Gastrocnemius medialis (tissue), 4 donors: ENCODE results near the gene WIZ. TPM values are rescaled to one million over a fixed set of nuclear protein-coding genes. Genes with fewer than 3 reads are reported as not detected.

Experiments used
- ATAC-seq, 2 donors: fragments of 150-250 bp; one replicate each; pipeline ENCODE4 v1.9.1; 2016
- DNase-seq, 2 donors: peaks; one replicate each; pipeline ENCODE4 v3.0.0-alpha.2; 2019
- H3K27ac ChIP-seq, 4 donors: fragments of 200-600 bp; sonication (generic); 1 replicate in 1 of 4; 2 replicates in 3 of 4; pipeline ENCODE4 v1.5.1; 2016 to 2018; ENCODE audit warnings: mild to moderate bottlenecking in 2 of 4, moderate library complexity in 1 of 4
- H3K27me3 ChIP-seq, 3 donors: fragments of 200-600 bp; sonication (generic) in 2 of 3; 1 replicate in 1 of 3; 2 replicates in 2 of 3; pipeline versions ENCODE4 v1.5.1 to v1.6.0; 2016 to 2019; ENCODE audit warnings: mild to moderate bottlenecking in 1 of 3, moderate library complexity in 1 of 3
- H3K36me3 ChIP-seq, 2 donors: fragments of 200-600 bp; sonication (generic) in 1 of 2; one replicate each; pipeline ENCODE4 v1.5.1; 2017 to 2018
- H3K4me1 ChIP-seq, 2 donors: fragments of 200-600 bp; sonication (generic) in 1 of 2; one replicate each; pipeline ENCODE4 v1.5.1; 2016 to 2017; ENCODE audit warnings: mild to moderate bottlenecking in 2 of 2
- H3K4me3 ChIP-seq, 4 donors: fragments of 200-600 bp; sonication (generic) in 3 of 4; 1 replicate in 1 of 4; 2 replicates in 3 of 4; pipeline ENCODE4 v1.5.1; 2016 to 2019; ENCODE audit warnings: mild to moderate bottlenecking in 2 of 4
- H3K9me3 ChIP-seq, 3 donors: fragments of 200-600 bp; sonication (generic) in 2 of 3; 1 replicate in 1 of 3; 2 replicates in 2 of 3; pipeline ENCODE4 v1.5.1; 2016 to 2019
- CTCF ChIP-seq, 5 experiments: fragments of 450-650 bp in 3 of 5; fragments of 200-600 bp in 2 of 5; sonication (generic) in 2 of 5; IDR thresholded peaks in 4 of 5; conservative IDR thresholded peaks in 1 of 5; 1 replicate in 4 of 5; 2 replicates in 1 of 5; pipeline ENCODE4 v1.5.1; 2016 to 2019; ENCODE audit warnings: antibody characterized with exemption in 5 of 5, mild to moderate bottlenecking in 3 of 5, moderate library complexity in 3 of 5
- POLR2A ChIP-seq, 2 donors: fragments of 450-650 bp; IDR thresholded peaks; one replicate each; pipeline ENCODE4 v1.6.1; 2017; ENCODE audit warnings: antibody characterized with exemption in 2 of 2, mild to moderate bottlenecking in 2 of 2, moderate library complexity in 2 of 2
- in situ Hi-C, 4 donors: fragments of 200-750 bp; cut with MboI; loops; one replicate each; pipeline versions ENCODE4 v1.15.0 to v1.8.0; 2017; ENCODE audit warnings: low sequenced_read_pairs in 4 of 4
- intact Hi-C: fragments of 100-400 bp; cut with DNase I; formaldehyde crosslinking; loops from one replicate; pipeline ENCODE4 v1.15.1; 2023; ENCODE audit warnings: low total_unique reads
- total RNA-seq, 4 donors: library from RNA; depleted of rRNA; stranded (reverse); fragments of >200 nt; gene quantifications; one replicate each; pipeline versions ENCODE4 v1.1.0 to v1.2.3, GENCODE V29; 2016

Gene WIZ
- total RNA-seq, 4 donors from 2014 or later: 28.0 to 40.6 (median 32.5) TPM

GRCh38 chr19:15464394-15465385 lies 14.9 kb upstream of the WIZ start, which contains the start of gene RASAL3:
RASAL3 (minus strand) TSS chr19:15464544; CDS start chr19:15464358, 186 bp downstream.
- in situ Hi-C loops (loop anchor here in 2 of 4 donors (10.0 to 25.0 kb wide), 2 partner anchors 90 to 98 kb away; no protein-coding TSS in a partner anchor), intact Hi-C loops (no loop called here)
- Histone ChIP-seq H3K27me3 (peaks cover 16 to 30% (median 16%) of the 10 kb centered on the region in 3 donors), H3K4me3 (peak within 1 kb of the TSS; percentile 17 to 40 (median 25)), H3K36me3 (no peaks in the 10 kb centered on the region), H3K4me1 (no peaks in the 10 kb centered on the region), H3K27ac (peak within 1 kb of the TSS; percentile 30 to 50 (median 32)), H3K9me3 (no peaks in the 10 kb centered on the region)
- ATAC-seq (no peak), DNase-seq (peak in 1 of 2 donors; percentile 17)
- TF ChIP-seq CTCF (IDR thresholded peaks at IDR 0.05 in 4 of 5, conservative IDR thresholded peaks at IDR 0.05 in 1 of 5) (no peak), POLR2A (IDR thresholded peaks at IDR 0.05) (no peak)

GRCh38 chr19:15463861-15464371 lies 14.2 kb upstream of the WIZ start:
- Histone ChIP-seq H3K4me1 (no peaks in the 10 kb centered on the region), H3K27ac (peak overlapping the region; percentile 30 to 50 (median 32)), H3K27me3 (peaks cover 8 to 25% (median 9%) of the 10 kb centered on the region in 3 donors), H3K4me3 (peak overlapping the region; percentile 17 to 40 (median 25)), H3K9me3 (no peaks in the 10 kb centered on the region), H3K36me3 (no peaks in the 10 kb centered on the region)
- ATAC-seq (no peak), DNase-seq (no peak)
- intact Hi-C loops: no loop called here
- in situ Hi-C loops: loop anchor here in 2 of 4 donors (10.0 to 25.0 kb wide), 2 partner anchors 91 to 98 kb away; no protein-coding TSS in a partner anchor
- TF ChIP-seq POLR2A (IDR thresholded peaks at IDR 0.05) (no peak), CTCF (IDR thresholded peaks at IDR 0.05 in 4 of 5, conservative IDR thresholded peaks at IDR 0.05 in 1 of 5) (no peak)

GRCh38 chr19:15461694-15462093 lies 11.9 kb upstream of the WIZ start:
- no peak for DNase-seq
- peaks cover 13 to 31% (median 23%) of the 10 kb centered on the region in 3 donors for H3K27me3 ChIP-seq
- no peaks in the 10 kb centered on the region for H3K36me3 ChIP-seq
- in situ Hi-C loops: loop anchor here in 2 of 4 donors (10.0 to 25.0 kb wide), 2 partner anchors 93 to 101 kb away; no protein-coding TSS in a partner anchor
- H3K4me1 ChIP-seq: no peaks in the 10 kb centered on the region
- no peak for ATAC-seq
- H3K4me3 ChIP-seq: no peak overlapping the region
- no peak overlapping the region for H3K27ac ChIP-seq
- TF ChIP-seq POLR2A (IDR thresholded peaks at IDR 0.05): no peak
- no peak for TF ChIP-seq CTCF (IDR thresholded peaks at IDR 0.05 in 4 of 5, conservative IDR thresholded peaks at IDR 0.05 in 1 of 5)
- intact Hi-C loops: no loop called here
- H3K9me3 ChIP-seq: no peaks in the 10 kb centered on the region

- no peak for DNase-seq
- no peak for TF ChIP-seq POLR2A (IDR thresholded peaks at IDR 0.05)
- TF ChIP-seq CTCF (IDR thresholded peaks at IDR 0.05 in 4 of 5, conservative IDR thresholded peaks at IDR 0.05 in 1 of 5): no peak
- H3K4me1 ChIP-seq: peaks cover 2% of the 10 kb centered on the region in 2 donors
- in situ Hi-C loops (loop anchor here in 2 of 4 donors (10.0 to 25.0 kb wide), 2 partner anchors 97 to 104 kb away; no protein-coding TSS in a partner anchor), intact Hi-C loops (no loop called here)
- H3K27ac ChIP-seq: no peak overlapping the region
- no peaks in the 10 kb centered on the region for H3K9me3 ChIP-seq
- peaks cover 23 to 35% (median 26%) of the 10 kb centered on the region in 3 donors for H3K27me3 ChIP-seq
- ATAC-seq: no peak
- peak overlapping the region in 2 of 4 donors; percentile 22 to 24 for H3K4me3 ChIP-seq
- H3K36me3 ChIP-seq: no peaks in the 10 kb centered on the region
These were observed 8.1 kb upstream of the WIZ start for GRCh38 chr19:15457701-15458484.
